GM20431 (cell line): ENCODE measurements around the gene GRAP2.
"Not testable (repeated sequence)": the region's sequence is repeated elsewhere in the genome, so short reads cannot be mapped to it uniquely, and the experiment has no call there.

ENCODE experiments used
- in situ Hi-C: fragments of 300-500 bp; cut with MseI, MboI; formaldehyde crosslinking; loops from one replicate; pipeline ENCODE4 v1.15.0; 2020; ENCODE audit warnings: low sequenced_read_pairs; ENCODE audit not compliant: unreplicated experiment

The GRAP2 gene

GRCh38 chr22:39896313-39896996 is 4.4 kb upstream of the GRAP2 start:
- in situ Hi-C loops: no loop called here

GRCh38 chr22:39897841-39898240 is 3.0 kb upstream of the GRAP2 start:
- in situ Hi-C loops: no loop called here

GRCh38 chr22:39898997-39899396 is 1.9 kb upstream of the GRAP2 start:
- in situ Hi-C loops: no loop called here

- in situ Hi-C loops: no loop called here
Observed at GRCh38 chr22:39901565-39902146, 772 bp downstream of the GRAP2 start.

- in situ Hi-C loops: not testable (repeated sequence)
Observed at GRCh38 chr22:39904024-39904423, 3.1 kb downstream of the GRAP2 start.

- in situ Hi-C loops: no loop called here
Observed at GRCh38 chr22:39904862-39905261, 4.0 kb downstream of the GRAP2 start.

GRCh38 chr22:39905687-39906086 is 4.8 kb downstream of the GRAP2 start:
- in situ Hi-C loops: no loop called here

GRCh38 chr22:39906207-39906606 is 5.3 kb downstream of the GRAP2 start:
- in situ Hi-C loops: no loop called here

- in situ Hi-C loops: no loop called here
Observed at GRCh38 chr22:39907047-39907446, 6.2 kb downstream of the GRAP2 start.

GRCh38 chr22:39907605-39908097 is 6.8 kb downstream of the GRAP2 start:
- in situ Hi-C loops: no loop called here

- in situ Hi-C loops: no loop called here
Observed at GRCh38 chr22:39908136-39908535, 7.3 kb downstream of the GRAP2 start.

GRCh38 chr22:39908737-39909136 is 7.9 kb downstream of the GRAP2 start:
- in situ Hi-C loops: no loop called here

GRCh38 chr22:39910876-39911613 is 10.2 kb downstream of the GRAP2 start:
- in situ Hi-C loops: no loop called here

GRCh38 chr22:39913321-39913720 is 12.4 kb downstream of the GRAP2 start:
- in situ Hi-C loops: no loop called here

- in situ Hi-C loops: no loop called here
Observed at GRCh38 chr22:39913886-39914285, 13.0 kb downstream of the GRAP2 start.

- in situ Hi-C loops: no loop called here
Observed at GRCh38 chr22:39914584-39914983, 13.7 kb downstream of the GRAP2 start.

GRCh38 chr22:39915295-39915726 is 14.4 kb downstream of the GRAP2 start:
- in situ Hi-C loops: no loop called here

GRCh38 chr22:39916496-39916895 is 15.6 kb downstream of the GRAP2 start:
- in situ Hi-C loops: no loop called here

- in situ Hi-C loops: no loop called here
Observed at GRCh38 chr22:39917197-39917643, 16.3 kb downstream of the GRAP2 start.

- in situ Hi-C loops: no loop called here
Observed at GRCh38 chr22:39917776-39918495, 17.1 kb downstream of the GRAP2 start.
